HCT116 (cell line): ENCODE measurements around the gene LIPM. TPM values are rescaled to one million over a fixed set of nuclear protein-coding genes. Genes with fewer than 3 reads are reported as not detected.

Source experiments
- ATAC-seq: fragments of 200-7000 bp; cut with Tn5 transposase; 2 replicates; pipeline ENCODE4 v1.9.1; 2020; ENCODE audit warnings: mild to moderate bottlenecking, moderate library complexity
- BruUV-seq: library from RNA; stranded (reverse); fragments of 400-500 nt; replicated peaks from 2 replicates; lab custom pipeline; 2021; lab: Mats Ljungman, UMichigan
- CTCF ChIA-PET: fragments of 300-600 bp; sonication (Branson Sonifier 250); formaldehyde crosslinking; loops from one replicate; lab custom pipeline; 2021; ENCODE audit warnings: antibody characterized with exemption; lab: Charles Lee
- POLR2A ChIA-PET: fragments of 300-600, 350-600 bp; sonication (Branson Sonifier 250); formaldehyde crosslinking; loops from one replicate; lab custom pipeline; 2021; ENCODE audit warnings: antibody characterized with exemption; lab: Charles Lee
- RAD21 ChIA-PET, 2 experiments: fragments of 300-600 bp; sonication (Branson Sonifier 250); formaldehyde crosslinking; loops; one replicate each; lab custom pipeline; 2023; ENCODE audit warnings: low total read pairs in 2 of 2; ENCODE audit not compliant: uncharacterized antibody in 2 of 2, unreplicated experiment in 2 of 2, low non-redundant PET in 1 of 2; lab: Charles Lee
- DNase-seq: peaks from one replicate; pipeline ENCODE4 v3.0.0-alpha.2; 2010; ENCODE audit warnings: low read depth, low spot score
- H2AFZ ChIP-seq: fragments of 200-600 bp; shearing (Covaris generic), sonication (generic); 2 replicates; pipeline ENCODE4 v1.6.1; 2017; ENCODE audit warnings: low read depth, mixed run types, mixed read lengths, antibody characterized with exemption, low read length; ENCODE audit not compliant: poor library complexity, severe bottlenecking
- H3K27ac ChIP-seq: 2 replicates; pipeline ENCODE4 v1.5.1; 2012; ENCODE audit warnings: low read depth, low read length
- H3K27me3 ChIP-seq: fragments of 200-600 bp; sonication (generic); 2 replicates; pipeline ENCODE4 v1.6.1; 2016; ENCODE audit warnings: mixed run types, low read length, mixed read lengths; ENCODE audit not compliant: insufficient read depth
- H3K36me3 ChIP-seq, 2 experiments: fragments of 200-500 bp in 1 of 2; fragments of 200-600 bp in 1 of 2; sonication (Bioruptor generic) in 1 of 2; sonication (generic) in 1 of 2; 2 replicates each; pipeline versions ENCODE4 v1.5.1 to v1.6.1; 2014 to 2016; ENCODE audit warnings: low read length in 2 of 2, inconsistent platforms in 1 of 2, mixed read lengths in 1 of 2, mixed run types in 1 of 2; ENCODE audit not compliant: insufficient read depth in 2 of 2, control insufficient read depth in 1 of 2
- H3K4me1 ChIP-seq, 2 experiments: fragments of 200-600 bp in 1 of 2; sonication (generic) in 1 of 2; 2 replicates each; pipeline versions ENCODE4 v1.5.1 to v1.6.1; 2012 to 2017; ENCODE audit warnings: low read length in 2 of 2, inconsistent platforms in 1 of 2, mild to moderate bottlenecking in 1 of 2, mixed read lengths in 1 of 2, mixed run types in 1 of 2, moderate library complexity in 1 of 2; ENCODE audit not compliant: insufficient read depth in 2 of 2, control insufficient read depth in 1 of 2
- H3K4me2 ChIP-seq: fragments of 200-600 bp; sonication (generic); 2 replicates; pipeline ENCODE4 v1.6.1; 2017; ENCODE audit warnings: mixed run types, low read length, mixed read lengths
- H3K4me3 ChIP-seq, 2 experiments: fragments of 200-600 bp in 1 of 2; sonication (generic) in 1 of 2; replicated peaks in 1 of 2; 2 replicates each; pipeline ENCODE4 v1.5.1; 2011 to 2016; ENCODE audit warnings: low read length in 2 of 2, control low read depth in 1 of 2, low read depth in 1 of 2, mild to moderate bottlenecking in 1 of 2, mixed read lengths in 1 of 2, mixed run types in 1 of 2
- H3K79me2 ChIP-seq: fragments of 200-600 bp; sonication (generic); 2 replicates; pipeline ENCODE4 v1.6.1; 2017; ENCODE audit warnings: mild to moderate bottlenecking, mixed run types, low read length, moderate library complexity, mixed read lengths; ENCODE audit not compliant: insufficient read depth
- H3K9ac ChIP-seq: fragments of 200-600 bp; sonication (generic); 2 replicates; pipeline ENCODE4 v1.6.1; 2016; ENCODE audit warnings: low read length, mixed read lengths
- H3K9me2 ChIP-seq: fragments of 200-600 bp; sonication (generic), shearing (Covaris generic); 2 replicates; pipeline ENCODE4 v1.6.1; 2017; ENCODE audit warnings: mixed run types, mild to moderate bottlenecking, moderate library complexity; ENCODE audit not compliant: insufficient read depth
- H3K9me3 ChIP-seq, 2 experiments: fragments of 200-500 bp in 1 of 2; fragments of 200-600 bp in 1 of 2; sonication (Bioruptor generic) in 1 of 2; sonication (generic) in 1 of 2; 2 replicates each; pipeline ENCODE4 v1.6.1; 2014 to 2017; ENCODE audit warnings: low read length in 2 of 2, mixed read lengths in 2 of 2, inconsistent platforms in 1 of 2, low read depth in 1 of 2, mild to moderate bottlenecking in 1 of 2, mixed run types in 1 of 2, moderate library complexity in 1 of 2; ENCODE audit not compliant: control insufficient read depth in 1 of 2, insufficient read depth in 1 of 2
- H4K20me1 ChIP-seq: fragments of 200-600 bp; sonication (generic), shearing (Covaris generic); 2 replicates; pipeline ENCODE4 v1.6.1; 2017; ENCODE audit warnings: mixed run types, mild to moderate bottlenecking, moderate library complexity; ENCODE audit not compliant: insufficient read depth
- CBX3 ChIP-seq: IDR thresholded peaks from 2 replicates; pipeline ENCODE4 v1.6.1; 2012; ENCODE audit warnings: low read depth
- CEBPB ChIP-seq: IDR thresholded peaks from 2 replicates; pipeline ENCODE4 v1.6.1; 2012; ENCODE audit warnings: low read depth
- EGR1 ChIP-seq: IDR thresholded peaks from 2 replicates; pipeline ENCODE4 v1.6.1; 2012; ENCODE audit warnings: low read depth
- EZH2 ChIP-seq: fragments of 200-600 bp; sonication (generic); IDR thresholded peaks from 2 replicates; pipeline ENCODE4 v1.6.1; 2017; ENCODE audit warnings: antibody characterized with exemption, mixed run types
- JUND ChIP-seq: IDR thresholded peaks from 2 replicates; pipeline ENCODE4 v1.6.1; 2012
- MAX ChIP-seq: IDR thresholded peaks from 2 replicates; pipeline ENCODE4 v1.6.1; 2012
- POLR2AphosphoS5 ChIP-seq: IDR thresholded peaks from 2 replicates; pipeline ENCODE4 v1.6.1; 2011; ENCODE audit warnings: mild to moderate bottlenecking, low read depth, low read length, moderate library complexity
- REST ChIP-seq: IDR thresholded peaks from 2 replicates; pipeline ENCODE4 v1.6.1; 2012; ENCODE audit warnings: low read depth
- SIN3A ChIP-seq: IDR thresholded peaks from 2 replicates; pipeline ENCODE4 v1.6.1; 2012; ENCODE audit warnings: low read depth
- TCF7L2 ChIP-seq: IDR thresholded peaks from 2 replicates; pipeline ENCODE4 v1.7.0; 2011; ENCODE audit warnings: borderline replicate concordance, inconsistent platforms; ENCODE audit not compliant: insufficient read depth, insufficient read length; ENCODE audit errors: extremely low read depth
- ZFX ChIP-seq: fragments of 450-650 bp; IDR thresholded peaks from 2 replicates; pipeline ENCODE4 v1.6.1; 2017
- ZNF274 ChIP-seq: fragments of 200-500 bp; sonication (Bioruptor generic); IDR thresholded peaks from 2 replicates; pipeline ENCODE4 v1.6.1; 2014; ENCODE audit warnings: mild to moderate bottlenecking, low read depth, low read length, inconsistent platforms
- intact Hi-C: fragments of 100-400 bp; cut with micrococcal nuclease; formaldehyde crosslinking; loops from 2 replicates; pipeline ENCODE4 v1.10.0; 2022
- total RNA-seq: library from RNA; stranded (reverse); gene quantifications from one replicate; pipeline ENCODE4 v1.2.1, GENCODE V29; 2021; ENCODE audit not compliant: unreplicated experiment
- TF ChIP-seq, protein P1 (sequence below): IDR thresholded peaks from 2 replicates; pipeline ENCODE4 v1.6.1; 2011; ENCODE audit warnings: mild to moderate bottlenecking, low read length, moderate library complexity; ENCODE audit not compliant: insufficient replicate concordance; ENCODE audit errors: extremely low read depth

The LIPM gene
- total RNA-seq, 1 experiment from 2014 or later: not detected

DNA sequence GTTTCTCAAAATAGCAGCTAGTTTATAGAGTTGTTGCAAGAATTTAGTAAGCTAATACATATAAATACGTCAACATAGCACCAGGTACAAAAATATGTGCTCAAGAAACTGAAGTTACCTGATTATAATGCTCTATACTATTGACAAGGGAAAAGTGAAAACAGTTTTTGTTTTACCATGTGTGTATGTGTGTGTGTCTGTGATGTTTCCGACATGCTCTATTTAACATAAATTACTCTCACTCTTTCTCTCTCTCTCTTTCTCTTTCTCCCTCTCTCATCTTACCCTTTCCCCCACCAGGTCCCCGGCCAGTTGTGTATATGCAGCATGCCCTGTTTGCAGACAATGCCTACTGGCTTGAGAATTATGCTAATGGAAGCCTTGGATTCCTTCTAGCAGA is 38.4 kb upstream of the LIPM start:
- ChIA-PET CTCF (interaction anchor here (1.3 to 1.4 kb wide), 2 partner anchors 36 to 47 kb away, joined by 3 to 4 read pairs; no protein-coding TSS in a partner anchor), RAD21 (no interaction called here), POLR2A (no interaction called here)
- Histone ChIP-seq H2AFZ (no peak overlapping the region), H3K9me2 (no peaks in the 10 kb centered on the region), H3K36me3 (no peaks in the 10 kb centered on the region), H3K79me2 (no peaks in the 10 kb centered on the region), H3K4me2 (no peak overlapping the region), H3K4me1 (no peaks in the 10 kb centered on the region), H3K27ac (no peak overlapping the region), H3K4me3 (no peak overlapping the region), H3K27me3 (no peaks in the 10 kb centered on the region), H3K9ac (no peak overlapping the region), H4K20me1 (no peaks in the 10 kb centered on the region), H3K9me3 (no peaks in the 10 kb centered on the region)
- intact Hi-C loops: no loop called here
- BruUV-seq: no TSS peak
- DNase-seq: no peak
- ATAC-seq: no peak
- TF ChIP-seq EZH2: no peak

- ChIA-PET RAD21 (no interaction called here), CTCF (no interaction called here), POLR2A (no interaction called here)
- H3K79me2 ChIP-seq: no peaks in the 10 kb centered on the region
- no peak overlapping the region for H3K4me3 ChIP-seq
- no peak overlapping the region for H2AFZ ChIP-seq
- TF ChIP-seq EGR1 (no peak), ZNF274 (no peak), REST (no peak), TCF7L2 (no peak), EZH2 (no peak), MAX (no peak), ZFX (no peak), POLR2AphosphoS5 (no peak), CBX3 (no peak), JUND (no peak), SIN3A (no peak), CEBPB (no peak)
- TF ChIP-seq, protein P1, sequence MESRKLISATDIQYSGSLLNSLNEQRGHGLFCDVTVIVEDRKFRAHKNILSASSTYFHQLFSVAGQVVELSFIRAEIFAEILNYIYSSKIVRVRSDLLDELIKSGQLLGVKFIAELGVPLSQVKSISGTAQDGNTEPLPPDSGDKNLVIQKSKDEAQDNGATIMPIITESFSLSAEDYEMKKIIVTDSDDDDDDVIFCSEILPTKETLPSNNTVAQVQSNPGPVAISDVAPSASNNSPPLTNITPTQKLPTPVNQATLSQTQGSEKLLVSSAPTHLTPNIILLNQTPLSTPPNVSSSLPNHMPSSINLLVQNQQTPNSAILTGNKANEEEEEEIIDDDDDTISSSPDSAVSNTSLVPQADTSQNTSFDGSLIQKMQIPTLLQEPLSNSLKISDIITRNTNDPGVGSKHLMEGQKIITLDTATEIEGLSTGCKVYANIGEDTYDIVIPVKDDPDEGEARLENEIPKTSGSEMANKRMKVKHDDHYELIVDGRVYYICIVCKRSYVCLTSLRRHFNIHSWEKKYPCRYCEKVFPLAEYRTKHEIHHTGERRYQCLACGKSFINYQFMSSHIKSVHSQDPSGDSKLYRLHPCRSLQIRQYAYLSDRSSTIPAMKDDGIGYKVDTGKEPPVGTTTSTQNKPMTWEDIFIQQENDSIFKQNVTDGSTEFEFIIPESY: no peak
- no peaks in the 10 kb centered on the region for H3K36me3 ChIP-seq
- H4K20me1 ChIP-seq: no peaks in the 10 kb centered on the region
- intact Hi-C loops: no loop called here
- H3K9me3 ChIP-seq: no peaks in the 10 kb centered on the region
- no peak for DNase-seq
- no TSS peak for BruUV-seq
- no peaks in the 10 kb centered on the region for H3K9me2 ChIP-seq
- H3K4me1 ChIP-seq: no peaks in the 10 kb centered on the region
- H3K27me3 ChIP-seq: no peaks in the 10 kb centered on the region
- H3K9ac ChIP-seq: no peak overlapping the region
- no peak overlapping the region for H3K4me2 ChIP-seq
- no peak overlapping the region for H3K27ac ChIP-seq
- ATAC-seq: no peak
These were observed 36.7 kb upstream of the LIPM start for GRCh38 chr10:88765816-88766215.
